ENCODE data around the gene MICALL1. TPM values are rescaled to one million over a fixed set of nuclear protein-coding genes. Genes with fewer than 3 reads are reported as not detected.
"Not testable (repeated sequence)": the region's sequence is repeated elsewhere in the genome, so short reads cannot be mapped to it uniquely, and the experiment has no call there.

MICALL1 gene
- total RNA-seq, 2 experiments from 2014 or later, result 18.3 to 25.7 TPM

GRCh38 chr22:37973271-37974170 is 67.4 kb downstream of the MICALL1 start:
- no peaks in the 10 kb centered on the region for H3K79me2 ChIP-seq (ENCODE audit: insufficient read depth, low read depth, low read length)
- intact Hi-C loops (cut with micrococcal nuclease; ENCODE audit: unreplicated experiment), result no loop called here
- no peak overlapping the region for H3K27ac ChIP-seq (ENCODE audit: low read depth, low read length, poor library complexity, severe bottlenecking)
- H3K4me1 ChIP-seq (ENCODE audit: insufficient read depth, low read length, poor library complexity, severe bottlenecking), result no peaks in the 10 kb centered on the region
- no peak for DNase-seq (ENCODE audit: low spot score)
- no peak overlapping the region for H3K4me3 ChIP-seq (ENCODE audit: low read depth, low read length, poor library complexity, severe bottlenecking)
- CTCF ChIA-PET (ENCODE audit: unreplicated experiment), result no interaction called here
- BruUV-seq (replicated peaks), result no TSS peak
- H2AFZ ChIP-seq (ENCODE audit: low read length), result no peak overlapping the region
- H3K36me3 ChIP-seq (ENCODE audit: insufficient read depth, low read length), result peaks cover 14% of the 10 kb centered on the region
- H4K20me1 ChIP-seq (ENCODE audit: insufficient read depth, low read length), result no peaks in the 10 kb centered on the region
- POLR2A ChIA-PET, result no interaction called here
- H3K9me3 ChIP-seq (ENCODE audit: low read length), result no peaks in the 10 kb centered on the region
- no peak for TF ChIP-seq EZH2phosphoT487 (IDR thresholded peaks at IDR 0.05; ENCODE audit: borderline replicate concordance, low read depth, low read length)
- TF ChIP-seq CTCF (conservative IDR thresholded peaks at IDR 0.05; ENCODE audit: low read length), result no peak
- no peak overlapping the region for H3K4me2 ChIP-seq (ENCODE audit: low read length)
- H3K9me2 ChIP-seq (ENCODE audit: insufficient read depth, low read length), result no peaks in the 10 kb centered on the region

- Histone ChIP-seq H3K9me2 (ENCODE audit: insufficient read depth, low read length) (no peaks in the 10 kb centered on the region), H3K27ac (ENCODE audit: low read depth, low read length, poor library complexity, severe bottlenecking) (no peak overlapping the region), H3K79me2 (ENCODE audit: insufficient read depth, low read depth, low read length) (no peaks in the 10 kb centered on the region), H3K4me3 (ENCODE audit: low read depth, low read length, poor library complexity, severe bottlenecking) (no peak overlapping the region), H2AFZ (ENCODE audit: low read length) (no peak overlapping the region), H3K4me2 (ENCODE audit: low read length) (no peak overlapping the region), H4K20me1 (ENCODE audit: insufficient read depth, low read length) (no peaks in the 10 kb centered on the region), H3K36me3 (ENCODE audit: insufficient read depth, low read length) (no peaks in the 10 kb centered on the region), H3K9me3 (ENCODE audit: low read length) (no peaks in the 10 kb centered on the region), H3K4me1 (ENCODE audit: insufficient read depth, low read length, poor library complexity, severe bottlenecking) (no peaks in the 10 kb centered on the region)
- DNase-seq (ENCODE audit: low spot score), result no peak
- BruUV-seq (replicated peaks), result no TSS peak
- ChIA-PET CTCF (ENCODE audit: unreplicated experiment) (no interaction called here), POLR2A (interaction anchor here (0.6 kb wide), 1 partner anchor 86 kb away, joined by 3 read pairs; no protein-coding TSS in a partner anchor)
- no peak for TF ChIP-seq EZH2phosphoT487 (IDR thresholded peaks at IDR 0.05; ENCODE audit: borderline replicate concordance, low read depth, low read length)
- no peak for TF ChIP-seq CTCF (conservative IDR thresholded peaks at IDR 0.05; ENCODE audit: low read length)
- intact Hi-C loops (cut with micrococcal nuclease; ENCODE audit: unreplicated experiment), result no loop called here
These were observed 69.1 kb downstream of the MICALL1 start for GRCh38 chr22:37975153-37975552.

GRCh38 chr22:37976022-37976421 is 69.9 kb downstream of the MICALL1 start:
- intact Hi-C loops (cut with micrococcal nuclease; ENCODE audit: unreplicated experiment); POLR2A ChIA-PET; BruUV-seq (replicated peaks): not testable (repeated sequence)

More at GRCh38 chr22:37976022-37976421, 69.9 kb downstream of the MICALL1 start:
- DNase-seq (ENCODE audit: low spot score); H3K36me3 ChIP-seq (ENCODE audit: insufficient read depth, low read length); H3K9me3 ChIP-seq (ENCODE audit: low read length); H3K4me1 ChIP-seq (ENCODE audit: insufficient read depth, low read length, poor library complexity, severe bottlenecking); H3K4me3 ChIP-seq (ENCODE audit: low read depth, low read length, poor library complexity, severe bottlenecking); H3K4me2 ChIP-seq (ENCODE audit: low read length); CTCF ChIA-PET (ENCODE audit: unreplicated experiment); H3K27ac ChIP-seq (ENCODE audit: low read depth, low read length, poor library complexity, severe bottlenecking); H3K9me2 ChIP-seq (ENCODE audit: insufficient read depth, low read length); H2AFZ ChIP-seq (ENCODE audit: low read length); H4K20me1 ChIP-seq (ENCODE audit: insufficient read depth, low read length); H3K79me2 ChIP-seq (ENCODE audit: insufficient read depth, low read depth, low read length): not testable (repeated sequence)

All from OCI-LY7 (cell line).